NT2/D1 (cell line): Measurements from ENCODE around the gene IFNLR1.

Experiments
- YY1 ChIP-seq: IDR thresholded peaks from 2 replicates; pipeline ENCODE4 v1.6.1; 2011; ENCODE audit not compliant: insufficient read length, insufficient read depth
- ZNF274 ChIP-seq: IDR thresholded peaks from 2 replicates; pipeline ENCODE4 v1.6.1; 2011; ENCODE audit warnings: mild to moderate bottlenecking, low read depth, low read length

- no peak for TF ChIP-seq ZNF274
- TF ChIP-seq YY1 = no peak
Measured at GRCh38 chr1:24127801-24128363, 59.2 kb downstream of the IFNLR1 start.
